GM18517 (cell line): ENCODE data around the gene FOXF1.

ENCODE experiments used
- ATAC-seq: cut with Tn5 transposase; IDR thresholded peaks from one replicate; pipeline ENCODE4 v1.9.1; 2021; ENCODE audit warnings: mild to moderate bottlenecking, moderate library complexity; ENCODE audit not compliant: unreplicated experiment

FOXF1 gene

GRCh38 chr16:86510465-86511261 is at the start of gene FOXF1:
Gene FOXF1, plus strand, starts transcription at chr16:86510527. Its CDS starts 43 bp downstream, at chr16:86510570.
- no peak for ATAC-seq

GRCh38 chr16:86461037-86461436 is 49.3 kb upstream of the FOXF1 start:
- no peak for ATAC-seq

DNA sequence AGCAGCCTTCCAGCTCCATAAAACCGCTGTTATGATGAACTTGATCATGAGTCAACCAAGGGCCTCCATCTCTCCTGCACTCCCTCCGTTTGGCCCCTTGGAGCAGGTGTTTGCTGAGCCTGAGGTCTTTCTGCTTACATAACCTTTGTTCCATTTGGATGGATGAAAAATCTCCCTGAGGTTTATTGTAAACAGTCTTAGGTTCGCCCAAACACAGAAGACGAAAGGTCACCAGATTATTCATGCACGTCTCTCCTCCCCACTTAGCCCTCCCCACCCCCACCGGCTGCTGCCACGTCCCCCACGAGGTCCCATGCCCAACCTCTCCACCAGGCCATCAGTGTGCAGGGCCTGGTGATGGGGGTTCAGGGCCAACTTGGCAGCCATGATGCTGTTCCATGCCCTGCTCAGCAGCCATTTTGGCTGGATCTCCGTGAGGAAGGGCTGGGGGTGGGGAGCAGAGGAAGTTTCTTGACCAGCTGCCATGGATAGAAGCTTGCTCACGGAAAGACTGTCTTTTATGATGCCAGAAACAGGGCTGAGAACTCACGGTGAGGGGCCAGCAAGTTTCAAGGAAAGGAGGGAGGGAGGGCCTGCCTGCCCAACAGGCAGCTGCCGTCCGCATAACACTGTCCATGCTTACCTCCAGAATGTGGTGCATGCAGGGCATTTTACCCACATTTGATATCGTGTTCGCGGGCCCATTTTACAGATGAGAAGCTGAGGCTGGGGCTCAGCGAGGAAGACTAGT is 47.8 kb upstream of the FOXF1 start:
- no peak for ATAC-seq

DNA sequence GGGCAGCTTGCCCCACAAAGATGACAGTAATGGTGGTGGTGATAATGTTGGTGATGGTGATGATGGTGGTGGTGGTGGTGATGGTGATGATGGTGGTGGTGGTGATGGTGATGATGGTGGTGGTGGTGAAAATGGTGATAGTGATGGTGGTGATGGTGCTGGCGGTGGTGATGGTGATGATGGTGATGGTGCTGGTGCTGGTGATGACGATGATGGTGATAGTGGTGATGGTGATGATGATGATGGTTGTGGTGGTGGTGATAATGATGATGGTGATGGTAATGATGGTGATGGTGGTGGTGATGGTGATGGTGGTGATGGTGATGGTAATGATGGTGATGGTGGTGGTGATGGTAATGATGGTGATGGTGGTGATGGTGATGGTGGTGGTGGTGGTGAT is 46.3 kb upstream of the FOXF1 start:
- no peak for ATAC-seq

DNA sequence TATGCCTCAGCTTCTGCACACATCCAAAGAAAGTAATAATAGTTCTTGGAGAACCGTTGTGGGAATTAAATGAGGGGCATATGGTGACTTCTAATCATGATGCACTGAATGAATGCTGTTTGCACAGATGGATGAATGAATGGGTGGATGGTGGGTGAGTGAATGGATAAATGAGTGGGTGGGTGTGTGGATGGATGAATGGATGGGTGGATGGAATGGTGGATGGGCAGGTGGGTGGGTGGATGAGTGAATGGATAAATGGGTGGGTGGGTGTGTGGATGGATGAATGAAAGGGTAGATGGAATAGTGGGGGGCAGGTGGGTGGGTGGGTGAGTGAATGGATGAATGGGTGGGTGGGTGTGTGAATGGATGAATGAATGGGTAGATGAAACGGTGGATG is 44.9 kb upstream of the FOXF1 start:
- ATAC-seq: no peak

DNA sequence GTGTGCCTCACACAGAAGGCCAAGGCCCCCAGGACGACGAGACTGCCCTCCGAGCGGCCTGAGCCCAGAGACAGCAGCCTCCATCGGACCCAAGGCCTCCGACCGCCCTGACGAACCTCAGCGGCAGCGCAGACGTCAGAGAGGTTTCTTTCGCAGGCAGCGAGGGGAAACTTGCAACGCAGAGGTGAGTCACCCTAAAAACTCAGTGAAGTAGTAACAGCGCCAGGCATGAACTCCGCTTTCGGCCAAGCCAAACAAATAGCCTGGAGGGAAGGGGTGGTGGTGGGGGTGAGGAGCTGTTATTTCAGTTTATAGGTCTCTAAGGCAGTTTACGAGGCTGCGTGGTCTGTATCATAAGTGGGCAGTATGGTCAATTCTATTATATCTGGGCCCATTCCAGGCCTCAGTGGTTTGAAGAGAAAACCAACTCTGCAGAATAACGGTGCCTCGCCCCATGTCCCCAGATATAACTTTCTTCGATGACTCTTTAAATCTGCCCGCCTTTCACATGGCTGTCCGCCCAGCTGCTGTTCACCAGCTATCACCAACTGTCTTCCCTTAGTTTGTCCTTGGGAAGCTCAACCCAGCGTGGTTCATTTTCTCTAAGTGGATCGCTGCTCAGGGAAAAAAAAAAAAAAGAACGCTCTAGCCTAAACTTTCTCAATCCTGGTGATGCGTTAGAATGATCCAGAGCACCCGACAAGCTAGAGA is 43.5 kb upstream of the FOXF1 start:
- ATAC-seq: no peak

DNA sequence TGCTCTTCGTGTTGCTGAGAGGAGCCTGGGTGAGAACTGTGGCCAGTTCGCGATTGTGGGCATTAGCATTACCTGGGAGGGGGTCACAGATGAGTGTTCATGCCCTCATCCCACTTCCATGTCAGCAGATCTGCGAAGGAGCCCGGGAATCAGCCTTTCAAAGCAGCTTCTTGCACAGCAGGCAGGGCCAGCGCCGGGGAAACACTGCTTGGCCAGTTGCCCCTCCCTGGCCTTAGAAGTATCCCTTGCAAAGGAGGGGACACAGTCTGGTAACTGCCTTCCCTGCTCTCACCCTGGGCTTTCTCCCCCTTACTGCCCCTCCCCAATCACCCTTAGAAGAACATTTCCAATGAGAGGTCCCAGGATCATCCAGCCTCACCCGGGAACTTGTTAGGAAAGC is 42.8 kb upstream of the FOXF1 start:
- ATAC-seq: no peak

DNA sequence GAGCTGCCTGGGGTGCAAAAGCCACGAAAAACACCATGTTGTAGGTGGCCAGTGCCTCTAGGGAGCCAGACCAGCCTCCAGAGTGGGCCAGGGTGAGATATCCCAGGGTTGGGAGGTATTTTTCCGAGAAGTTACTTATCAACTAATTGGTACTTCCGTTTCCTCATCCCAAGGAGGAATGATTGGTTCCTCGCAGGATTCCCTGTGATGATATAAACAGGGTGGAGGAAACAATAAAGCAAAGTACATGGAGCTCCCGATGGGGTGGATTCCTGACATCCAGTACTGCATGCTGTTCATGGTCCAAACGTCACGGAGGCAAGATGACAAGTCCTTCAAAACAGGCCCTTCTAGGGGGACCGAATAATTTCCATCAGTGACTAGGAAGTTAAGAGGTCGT is 39.4 kb upstream of the FOXF1 start:
- no peak for ATAC-seq

- no peak for ATAC-seq
Observed at GRCh38 chr16:86471896-86472295, 38.4 kb upstream of the FOXF1 start.

DNA sequence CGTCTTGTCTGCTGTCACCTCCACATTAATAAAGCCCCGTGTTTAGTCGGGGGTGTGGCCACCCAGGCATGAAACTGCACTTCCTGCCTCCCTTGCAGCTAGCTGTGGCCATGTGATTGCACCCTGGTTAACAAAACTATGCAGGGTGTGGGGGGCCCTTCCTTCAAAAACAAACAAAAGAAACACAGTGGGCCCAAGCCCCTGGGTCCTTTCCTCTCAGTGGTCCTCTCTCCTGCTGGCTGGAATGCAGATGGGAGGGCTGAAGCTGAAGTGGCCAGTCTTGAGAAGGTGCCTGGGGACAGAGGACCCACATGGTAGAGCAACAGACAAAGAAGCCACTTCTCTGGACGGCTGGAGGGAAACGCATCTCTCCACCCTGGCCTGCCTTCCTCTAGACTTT is 38.0 kb upstream of the FOXF1 start:
- no peak for ATAC-seq

- no peak for ATAC-seq
Observed at GRCh38 chr16:86476956-86477534, 33.3 kb upstream of the FOXF1 start.

GRCh38 chr16:86477642-86478041 is 32.7 kb upstream of the FOXF1 start:
- ATAC-seq: no peak

DNA sequence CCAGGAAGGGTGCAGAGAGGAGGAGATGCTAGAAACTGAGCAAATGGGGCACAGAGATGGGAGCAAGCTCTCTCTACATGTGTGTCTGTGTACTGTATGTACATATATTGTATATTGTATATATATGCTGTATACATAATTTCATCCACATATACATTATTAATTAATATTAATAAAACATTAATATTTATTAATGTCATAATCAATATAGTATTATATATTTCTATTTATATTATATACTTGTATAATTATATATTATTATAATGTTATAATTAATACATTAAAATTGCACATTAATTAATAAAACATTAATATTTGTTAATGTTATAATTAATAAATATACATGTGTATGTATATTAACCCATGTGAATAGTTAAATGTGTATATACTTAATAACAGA is 31.5 kb upstream of the FOXF1 start:
- ATAC-seq: no peak

GRCh38 chr16:86479419-86479818 is 30.9 kb upstream of the FOXF1 start:
- no peak for ATAC-seq

DNA sequence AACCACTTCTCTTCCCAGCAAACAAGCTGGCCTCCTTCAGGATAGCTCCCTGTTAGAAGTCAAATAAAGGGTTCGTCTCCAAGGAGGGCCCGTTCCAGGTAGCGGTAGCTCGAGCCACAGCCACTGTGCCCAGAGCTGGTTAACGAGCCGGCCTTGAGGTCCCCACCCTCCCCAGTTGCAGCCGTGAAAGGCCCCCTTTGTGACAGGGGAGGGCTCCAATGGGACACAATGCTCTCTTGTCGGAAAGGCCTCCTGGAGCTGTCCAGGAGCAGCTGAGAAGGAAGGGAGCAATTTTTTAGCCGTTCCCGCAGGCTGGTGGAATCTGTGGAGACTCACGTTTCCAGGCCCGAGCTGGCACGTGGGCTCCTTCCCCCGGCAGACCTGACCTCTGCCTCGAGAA is 29.9 kb upstream of the FOXF1 start:
- no peak for ATAC-seq

- ATAC-seq: no peak
Observed at GRCh38 chr16:86481607-86482006, 28.7 kb upstream of the FOXF1 start.

GRCh38 chr16:86484240-86484639 is 26.1 kb upstream of the FOXF1 start:
- ATAC-seq: no peak

DNA sequence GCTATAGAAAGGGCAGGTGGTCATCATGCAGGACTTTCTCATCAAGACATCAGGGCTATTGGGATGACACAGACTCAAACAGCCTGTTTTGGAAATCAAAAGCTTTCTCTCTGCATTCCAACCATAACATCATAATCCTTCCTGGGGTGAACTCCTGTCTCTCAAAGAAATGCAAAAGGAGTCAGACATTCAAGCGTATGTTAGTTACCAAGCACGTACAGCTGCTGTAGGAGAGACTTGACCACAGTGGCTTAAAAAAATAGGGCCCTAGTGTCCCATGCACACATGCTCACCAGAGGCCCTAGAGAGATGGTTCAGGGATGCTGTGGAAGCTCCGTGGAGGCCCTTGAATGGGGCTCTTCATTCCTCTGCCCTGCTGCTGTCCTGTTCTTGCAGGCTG is 24.6 kb upstream of the FOXF1 start:
- no peak for ATAC-seq

GRCh38 chr16:86490859-86491639 is 19.3 kb upstream of the FOXF1 start:
- ATAC-seq: no peak

- ATAC-seq: no peak
Observed at GRCh38 chr16:86491640-86492023, 18.7 kb upstream of the FOXF1 start.
